GM10266 (cell line): ENCODE measurements around the gene ACVR1.

Experiments used
- DNase-seq: peaks from one replicate; pipeline ENCODE4 v3.0.0; 2012; ENCODE audit errors: extremely low spot score
- CTCF ChIP-seq: IDR thresholded peaks from 2 replicates; pipeline ENCODE4 v1.5.1; 2012; ENCODE audit warnings: mild to moderate bottlenecking, low read depth; ENCODE audit not compliant: control insufficient read depth, insufficient read depth; ENCODE audit errors: missing control alignments

ACVR1 gene

GRCh38 chr2:157793053-157793612, 83.0 kb downstream of the ACVR1 start:
- no peak for TF ChIP-seq CTCF
- no peak for DNase-seq

- no peak for TF ChIP-seq CTCF
- no peak for DNase-seq
These were observed 83.6 kb downstream of the ACVR1 start for GRCh38 chr2:157792335-157793052.

GRCh38 chr2:157790780-157791179, 85.3 kb downstream of the ACVR1 start:
- no peak for TF ChIP-seq CTCF
- DNase-seq, result no peak

- TF ChIP-seq CTCF, result no peak
- no peak for DNase-seq
These were observed 86.1 kb downstream of the ACVR1 start for GRCh38 chr2:157789933-157790511.

- no peak for DNase-seq
- no peak for TF ChIP-seq CTCF
These were observed 86.9 kb downstream of the ACVR1 start for GRCh38 chr2:157789256-157789655.

- no peak for DNase-seq
These were observed 87.9 kb downstream of the ACVR1 start for GRCh38 chr2:157788201-157788600.

More at GRCh38 chr2:157788201-157788600, 87.9 kb downstream of the ACVR1 start:
- TF ChIP-seq CTCF, result no peak
